HG03066 (cell line): ENCODE results near the gene TXLNA.

Source experiments
- ATAC-seq: cut with Tn5 transposase; IDR thresholded peaks from one replicate; pipeline ENCODE4 v1.9.1; 2021; ENCODE audit warnings: low read depth; ENCODE audit not compliant: unreplicated experiment

Gene TXLNA

GRCh38 chr1:32182060-32182459 is 2.6 kb downstream of the TXLNA start:
- ATAC-seq, result no peak

DNA sequence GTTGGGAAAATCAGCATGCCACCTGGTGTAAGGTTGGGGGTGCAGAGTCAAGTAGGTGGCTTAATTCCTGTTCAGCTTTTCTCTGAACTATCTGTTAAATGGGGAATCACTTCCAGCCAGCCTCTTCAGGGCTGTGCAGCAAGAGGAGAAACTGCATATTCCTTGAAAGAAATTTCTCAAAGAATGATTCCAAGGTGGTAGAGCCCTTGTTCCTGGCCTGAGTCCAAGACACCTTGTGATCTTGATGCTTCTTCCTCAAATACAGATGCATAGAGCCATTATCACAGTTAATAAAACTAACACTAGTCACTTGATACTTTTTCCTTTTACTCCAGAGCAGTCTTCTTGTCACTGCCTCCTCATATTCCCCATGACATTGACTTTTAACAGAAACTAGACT is 5.2 kb downstream of the TXLNA start:
- no peak for ATAC-seq

DNA sequence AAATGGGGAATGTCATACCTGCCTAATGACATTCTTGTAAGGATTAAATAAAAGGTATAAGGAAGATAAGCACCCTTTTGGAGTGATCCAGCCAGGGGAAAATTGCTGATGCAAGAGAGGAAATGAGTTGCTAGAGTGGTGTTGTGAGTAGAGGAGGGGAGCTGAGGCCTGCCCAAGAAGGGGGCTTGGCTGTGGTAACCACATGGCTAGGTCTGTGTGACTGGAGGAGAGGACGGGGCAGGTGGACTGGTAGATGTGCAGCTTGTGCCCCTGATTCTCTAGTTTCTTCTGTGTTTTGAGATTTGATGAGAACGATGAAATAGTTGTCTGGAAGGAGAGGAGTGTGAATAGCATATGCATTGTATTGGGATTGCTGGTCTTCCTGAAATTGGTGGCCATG is 6.6 kb downstream of the TXLNA start:
- ATAC-seq, result no peak

- no peak for ATAC-seq
Measured at GRCh38 chr1:32186491-32186890, 7.0 kb downstream of the TXLNA start.

DNA sequence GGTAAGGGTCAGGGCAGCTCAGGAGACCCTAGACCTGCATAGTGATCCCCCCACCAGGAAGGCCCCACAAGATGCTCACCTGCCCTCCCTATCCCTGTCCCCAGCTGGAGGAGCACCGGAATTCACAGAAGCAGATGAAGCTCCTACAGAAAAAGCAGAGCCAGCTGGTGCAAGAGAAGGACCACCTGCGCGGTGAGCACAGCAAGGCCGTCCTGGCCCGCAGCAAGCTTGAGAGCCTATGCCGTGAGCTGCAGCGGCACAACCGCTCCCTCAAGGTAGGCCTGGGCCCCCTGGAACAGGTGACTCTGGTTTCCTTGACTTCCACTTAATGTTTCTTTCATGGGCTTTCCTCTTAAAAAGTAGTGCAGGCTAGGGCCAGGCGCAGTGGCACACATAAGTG is 8.4 kb downstream of the TXLNA start:
- no peak for ATAC-seq

- no peak for ATAC-seq
Measured at GRCh38 chr1:32192220-32192948, 12.9 kb downstream of the TXLNA start.

GRCh38 chr1:32194984-32195383 is 15.5 kb downstream of the TXLNA start:
- no peak for ATAC-seq

DNA sequence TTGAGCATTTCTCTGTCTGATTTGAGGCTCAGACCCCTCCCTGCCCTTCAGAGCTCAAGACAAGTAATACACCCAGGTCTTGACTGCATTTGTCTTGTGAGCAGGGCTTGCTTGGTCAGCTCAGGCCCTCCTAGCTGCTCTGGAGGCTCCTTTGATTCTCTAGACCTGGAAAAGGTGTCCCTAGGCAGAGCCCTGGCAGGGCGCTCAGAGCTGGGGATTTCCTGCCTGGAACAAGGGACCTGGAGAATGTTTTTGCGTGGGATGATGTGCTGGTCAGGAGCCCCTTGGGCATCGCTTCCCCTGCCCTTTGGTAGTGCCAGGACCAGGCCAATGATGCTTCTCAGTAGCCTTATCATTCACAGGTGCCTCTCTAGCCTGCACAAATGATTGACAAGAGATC is 16.1 kb downstream of the TXLNA start:
- no peak for ATAC-seq

DNA sequence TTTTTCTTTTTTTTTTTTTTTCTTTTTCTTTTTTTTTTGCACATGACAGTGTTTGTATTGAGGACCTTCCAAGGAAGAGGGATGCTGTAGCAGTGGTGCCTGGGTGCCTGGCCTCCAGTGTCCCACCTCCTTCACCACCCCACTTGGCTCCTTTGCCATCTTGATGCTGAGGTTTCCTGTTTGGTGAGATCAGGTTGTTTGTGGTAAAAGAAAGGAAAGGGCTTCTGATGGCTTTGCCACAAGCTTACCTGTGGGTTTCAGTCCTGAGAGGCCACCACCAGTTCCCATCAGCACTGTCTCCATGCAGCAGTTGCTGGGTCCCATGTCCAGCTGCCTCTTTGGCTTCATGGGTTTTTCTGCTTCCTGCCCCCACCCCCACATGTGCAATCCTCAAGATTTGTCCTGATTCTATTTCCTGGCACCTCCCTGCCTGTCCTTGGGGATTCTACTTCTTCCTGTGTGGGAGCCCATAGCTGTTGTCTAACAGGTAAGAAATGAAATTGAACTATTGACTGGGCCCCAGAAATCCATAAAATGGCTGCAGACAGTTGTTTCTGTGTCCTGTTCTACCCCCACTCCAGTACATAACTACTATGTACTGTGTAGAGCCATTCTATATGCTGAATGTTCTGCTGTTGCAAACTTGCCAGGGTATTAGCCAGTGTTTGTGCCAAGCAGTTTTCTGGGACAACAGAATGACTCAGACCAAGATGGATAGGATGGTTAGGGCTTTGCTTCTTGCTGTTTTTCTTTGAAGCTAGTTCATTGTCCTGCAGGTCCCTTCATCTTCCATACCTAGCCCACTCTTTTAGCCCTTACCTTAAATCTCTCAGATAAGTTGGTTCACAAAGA is 16.7 kb downstream of the TXLNA start:
- no peak for ATAC-seq

GRCh38 chr1:32197074-32197473 is 17.6 kb downstream of the TXLNA start:
- ATAC-seq, result no peak

- ATAC-seq, result no peak
Measured at GRCh38 chr1:32197837-32198236, 18.4 kb downstream of the TXLNA start.

GRCh38 chr1:32198237-32199042 is 19.0 kb downstream of the TXLNA start:
- no peak for ATAC-seq

- no peak for ATAC-seq
Measured at GRCh38 chr1:32199043-32199716, 19.7 kb downstream of the TXLNA start.

DNA sequence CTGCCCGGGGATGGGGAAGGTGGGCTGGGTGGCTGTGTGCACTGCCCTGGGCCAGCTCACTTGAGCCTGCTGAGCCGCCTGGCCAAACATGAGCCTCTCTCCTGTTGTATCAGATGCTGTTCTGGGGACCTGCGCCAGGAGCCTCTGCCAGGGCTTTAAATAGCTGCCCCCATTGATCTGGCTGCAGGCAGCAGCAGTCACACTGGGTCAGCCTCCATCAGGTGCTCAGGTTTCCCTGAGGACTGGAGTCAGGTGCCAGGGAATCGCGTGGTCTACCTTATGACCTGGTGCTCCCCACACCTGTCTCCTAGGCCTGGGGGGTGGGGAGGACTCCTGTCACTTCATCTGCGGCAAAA is 20.2 kb downstream of the TXLNA start:
- no peak for ATAC-seq

GRCh38 chr1:32200226-32201010 is 20.9 kb downstream of the TXLNA start, which contains the start of gene CCDC28B:
Gene CCDC28B (plus strand): TSS chr1:32200595. CDS start chr1:32201936, 1,341 bp downstream.
- ATAC-seq, result no peak

DNA sequence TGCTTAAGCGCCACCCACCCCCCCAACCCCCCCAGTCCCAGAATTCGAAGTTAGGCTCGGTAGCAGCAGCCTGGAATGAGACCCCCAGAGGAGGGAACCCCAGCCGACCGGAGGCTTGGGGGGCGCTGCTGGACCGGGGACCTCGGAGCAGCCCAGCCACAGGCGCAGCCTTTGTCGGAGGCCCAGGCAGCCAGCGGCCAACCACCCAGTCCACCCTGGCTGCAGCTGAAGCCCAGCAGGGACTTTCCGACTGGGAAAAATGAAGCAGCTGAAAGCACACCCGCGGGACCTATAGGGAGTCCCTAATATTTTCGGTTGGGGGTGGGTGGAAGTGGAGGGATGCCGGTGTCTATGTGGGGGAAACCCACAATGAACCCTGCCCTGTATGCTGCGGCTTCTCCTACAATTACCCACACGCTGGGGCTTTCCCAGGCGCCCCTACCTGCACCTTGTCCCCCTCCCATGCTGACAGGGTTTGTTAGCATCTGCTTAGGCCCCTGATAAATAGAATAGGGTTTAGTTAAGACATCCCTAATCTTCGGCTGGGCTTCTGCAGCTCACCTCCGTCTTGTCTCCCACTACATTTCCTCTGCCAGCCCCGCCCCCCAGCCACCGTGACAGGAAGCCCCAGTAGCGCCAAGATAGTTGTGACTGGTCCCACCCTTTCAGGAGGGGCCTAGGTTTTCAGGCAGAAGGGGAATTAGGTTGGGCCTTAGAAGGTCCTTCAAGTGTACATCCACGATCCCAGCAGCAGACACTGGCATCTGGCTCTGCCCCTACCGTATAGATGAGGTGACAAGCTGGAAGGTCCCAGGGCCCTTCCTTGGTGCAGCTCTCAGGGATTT is 21.8 kb downstream of the TXLNA start:
- ATAC-seq, result no peak

GRCh38 chr1:32204943-32205361 is 25.5 kb downstream of the TXLNA start:
- no peak for ATAC-seq

- ATAC-seq, result peak; percentile 54
Measured at GRCh38 chr1:32205401-32206370, 26.2 kb downstream of the TXLNA start, which contains the start of gene IQCC. Gene IQCC (plus strand): TSS chr1:32205671. CDS start chr1:32205682, 11 bp downstream.
